Aorta (tissue), 5 donors: ENCODE measurements around the gene PRKD2. TPM values are rescaled to one million over a fixed set of nuclear protein-coding genes. Genes with fewer than 3 reads are reported as not detected.

Source experiments
- ATAC-seq: fragments of 200-7000 bp; cut with Tn5 transposase; one replicate; pipeline ENCODE4 v1.9.1; 2022; ENCODE audit warnings: moderate library complexity; ENCODE audit not compliant: low FRiP score
- DNase-seq, 2 donors: peaks; one replicate each; pipeline ENCODE4 v3.0.0-alpha.2; 2020
- H3K27ac ChIP-seq, 2 donors: one replicate each; pipeline ENCODE4 v1.5.1; 2013; ENCODE audit warnings: low read length in 2 of 2, mild to moderate bottlenecking in 2 of 2, moderate library complexity in 2 of 2, control low read depth in 1 of 2, inconsistent platforms in 1 of 2, low read depth in 1 of 2
- H3K27me3 ChIP-seq, 2 donors: one replicate each; pipeline ENCODE4 v1.6.1; 2013; ENCODE audit warnings: control low read depth in 1 of 2, low read length in 1 of 2, mild to moderate bottlenecking in 1 of 2, moderate library complexity in 1 of 2; ENCODE audit not compliant: insufficient read depth in 2 of 2, control insufficient read depth in 1 of 2
- H3K36me3 ChIP-seq, 2 donors: one replicate each; pipeline ENCODE4 v1.6.1; 2013; ENCODE audit warnings: control low read depth in 1 of 2, low read length in 1 of 2, mild to moderate bottlenecking in 1 of 2; ENCODE audit not compliant: insufficient read depth in 2 of 2, control insufficient read depth in 1 of 2
- H3K4me1 ChIP-seq, 2 donors: one replicate each; pipeline ENCODE4 v1.6.1; 2013; ENCODE audit warnings: low read length in 2 of 2, control low read depth in 1 of 2, mild to moderate bottlenecking in 1 of 2, moderate library complexity in 1 of 2; ENCODE audit not compliant: insufficient read depth in 2 of 2, control insufficient read depth in 1 of 2
- H3K4me3 ChIP-seq, 2 donors: one replicate each; pipeline ENCODE4 v1.5.1; 2013; ENCODE audit warnings: low read length in 2 of 2, control low read depth in 1 of 2, mild to moderate bottlenecking in 1 of 2
- H3K9me3 ChIP-seq: one replicate; pipeline ENCODE4 v1.6.1; 2013; ENCODE audit warnings: mild to moderate bottlenecking, low read length; ENCODE audit not compliant: control insufficient read depth
- WGBS, 2 donors: extraction: QIAGEN DNeasy Blood & Tissue Kit; methylation state at CpG; one replicate each; pipeline ENCODE4 v1.1.7; 2013; 5-methylcytosine and 5-hydroxymethylcytosine counted together
- intact Hi-C, 2 donors: fragments of 100-400 bp; cut with DNase I; formaldehyde crosslinking; loops; one replicate each; pipeline versions ENCODE4 v1.14.2 to v1.15.0; 2022
- polyA plus RNA-seq, 2 donors: library from polyadenylated mRNA; stranded (reverse); fragments of 200-250 nt; gene quantifications; one replicate each; pipeline ENCODE4 v1.2.3, GENCODE V29; 2013
- total RNA-seq, 2 donors: library from RNA; stranded (reverse); fragmentation: NEBNext Ultra II Directional; extraction: Animal tissue kit (Norgen Biotek cat#: 25700); gene quantifications; one replicate each; pipeline ENCODE4 v1.2.1, GENCODE V29; 2021
- donor health status: healthy with polysubstance abuse.
- donor health status: Bipolar disorder and iron deficiency.
- donor health status: DM: no; HTN: no; CAD: no.
- donor health status: DM: no; HTN: no; CAD: no.
- donor health status: DM: yes; HTN: yes; CAD: no.

Gene PRKD2
- total and polyA plus RNA-seq, 4 donors: 15.3 to 79.2 (median 52.4) TPM

DNA sequence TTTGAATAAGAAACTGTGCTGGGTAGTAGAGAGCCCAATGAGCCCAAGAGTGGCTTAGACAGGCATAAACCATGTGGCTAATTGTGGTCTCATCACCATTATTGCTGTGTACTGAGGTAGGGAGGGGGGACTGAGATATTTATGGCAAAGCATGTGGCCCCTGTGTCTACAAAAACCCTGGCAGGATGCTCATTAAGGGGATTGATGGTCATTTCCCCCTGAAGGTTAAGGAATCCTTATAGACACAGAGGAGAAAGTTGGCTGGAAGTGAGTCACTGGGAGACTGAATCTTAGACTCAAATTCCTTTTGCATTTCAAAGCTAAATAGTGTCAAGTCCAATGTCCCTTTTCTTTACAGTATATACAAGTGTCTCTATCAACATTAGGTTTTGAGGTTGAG is 46.1 kb downstream of the PRKD2 start:
- Histone ChIP-seq H3K36me3 (peaks cover 0 to 5% of the 10 kb centered on the region in 2 donors), H3K9me3 (no peaks in the 10 kb centered on the region), H3K4me3 (no peak overlapping the region), H3K4me1 (no peaks in the 10 kb centered on the region), H3K27me3 (no peaks in the 10 kb centered on the region), H3K27ac (no peak overlapping the region)
- intact Hi-C loops: no loop called here
- ATAC-seq (no peak), DNase-seq (no peak)

DNA sequence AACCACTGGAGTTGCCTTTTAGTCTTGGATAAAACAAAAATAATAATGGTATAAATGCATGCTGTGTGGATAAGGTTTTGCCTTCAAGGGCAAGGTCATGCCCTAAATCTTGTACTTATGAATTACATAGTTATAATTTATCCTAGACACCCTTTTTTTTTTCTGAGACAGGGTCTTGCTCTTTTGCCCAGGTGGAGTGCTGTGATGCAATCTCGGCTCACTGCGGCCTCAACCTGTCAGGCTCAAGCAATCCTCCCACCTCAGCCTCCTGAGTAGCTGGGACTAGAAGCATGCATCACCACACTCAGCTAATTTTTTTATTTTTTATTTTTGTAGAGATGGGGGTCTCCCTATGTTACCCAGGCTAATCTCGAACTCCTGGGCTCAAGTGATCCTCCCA is 48.3 kb downstream of the PRKD2 start:
- DNase-seq: no peak
- no peak overlapping the region for H3K27ac ChIP-seq
- no peak overlapping the region for H3K4me3 ChIP-seq
- H3K4me1 ChIP-seq: no peaks in the 10 kb centered on the region
- H3K27me3 ChIP-seq: no peaks in the 10 kb centered on the region
- 90 to 94% methylated on average over 3 of the region's 3 CpGs for WGBS, 2 donors
- H3K36me3 ChIP-seq: no peaks in the 10 kb centered on the region
- H3K9me3 ChIP-seq: no peaks in the 10 kb centered on the region
- intact Hi-C loops: no loop called here
- no peak for ATAC-seq

DNA sequence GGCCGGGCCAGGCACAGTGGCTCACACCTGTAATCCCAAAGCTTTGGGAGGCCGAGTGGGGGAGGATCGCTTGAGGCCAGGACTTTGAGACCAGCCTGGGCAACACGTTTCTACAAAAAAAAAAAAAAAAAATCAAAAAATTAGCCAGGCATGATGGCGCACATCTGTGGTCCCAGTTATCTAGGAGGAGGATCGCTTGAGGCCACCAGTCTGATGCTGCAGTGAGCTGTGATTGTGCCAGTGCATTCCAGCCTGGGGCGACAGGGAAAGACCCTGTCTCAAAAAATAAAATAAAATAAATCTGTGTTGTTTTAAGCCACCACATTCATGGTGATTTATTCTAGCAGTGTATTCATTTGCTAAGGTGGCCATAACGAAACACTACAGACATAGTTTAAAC is 51.8 kb downstream of the PRKD2 start:
- H3K9me3 ChIP-seq: no peaks in the 10 kb centered on the region
- H3K36me3 ChIP-seq: no peaks in the 10 kb centered on the region
- ATAC-seq: no peak
- H3K4me3 ChIP-seq: no peak overlapping the region
- no peaks in the 10 kb centered on the region for H3K4me1 ChIP-seq
- 86 to 90% methylated on average over 8 of the region's 8 CpGs for WGBS, 2 donors
- no peak overlapping the region for H3K27ac ChIP-seq
- no peaks in the 10 kb centered on the region for H3K27me3 ChIP-seq
- intact Hi-C loops: no loop called here
- no peak for DNase-seq

DNA sequence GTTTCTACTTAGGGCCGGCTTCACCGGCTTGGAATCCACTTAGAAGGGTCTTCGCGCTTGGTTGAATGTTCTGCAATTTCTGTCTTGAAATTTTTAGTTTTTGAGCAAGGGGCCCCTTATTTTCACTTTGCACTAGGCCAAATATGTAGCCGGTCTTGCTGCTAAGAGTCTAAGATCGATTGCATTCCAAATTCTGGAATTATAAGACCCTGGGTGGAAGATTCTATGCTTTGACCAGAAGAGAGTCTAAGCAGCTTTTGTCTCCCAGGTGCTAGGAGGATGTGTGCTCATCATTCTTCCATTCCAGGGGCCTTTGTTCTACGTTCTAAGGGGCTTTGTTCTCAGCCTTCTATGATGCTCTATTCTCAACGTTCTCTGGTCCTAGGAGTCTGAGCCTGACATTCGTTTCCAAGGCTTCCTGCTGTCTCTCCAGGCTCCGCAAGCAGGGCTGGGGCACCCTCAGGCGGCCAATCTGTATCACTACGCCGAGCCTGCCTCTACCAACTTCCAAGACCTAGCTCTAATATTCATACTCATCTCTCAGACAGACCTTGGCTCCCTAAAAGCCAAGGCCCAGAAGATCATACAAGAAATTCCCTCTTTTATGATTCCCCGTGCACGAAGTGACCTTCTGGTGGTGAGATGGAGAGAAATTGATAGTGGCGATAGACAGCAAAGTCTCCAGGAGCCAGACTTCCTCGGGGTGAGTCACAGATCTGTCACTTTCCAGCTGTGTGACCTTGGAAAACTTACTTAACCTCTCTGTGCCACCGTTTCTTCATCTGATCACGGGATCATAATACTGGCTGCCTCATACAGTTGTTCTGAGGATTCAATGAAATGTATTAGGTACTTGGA is 55.0 kb downstream of the PRKD2 start:
- H3K4me1 ChIP-seq: no peaks in the 10 kb centered on the region
- H3K4me3 ChIP-seq: peak overlapping the region in 1 of 2 donors; percentile 13
- no peaks in the 10 kb centered on the region for H3K27me3 ChIP-seq
- ATAC-seq: peak; percentile 89
- H3K36me3 ChIP-seq: no peaks in the 10 kb centered on the region
- DNase-seq: peak; percentile 91 to 94
- WGBS, 2 donors: 5% methylated on average over 19 of the region's 19 CpGs
- intact Hi-C loops: loop anchor here (1.0 to 2.0 kb wide), 2 partner anchors 48 to 51 kb away; no protein-coding TSS in a partner anchor
- no peaks in the 10 kb centered on the region for H3K9me3 ChIP-seq
- H3K27ac ChIP-seq: peak overlapping the region in 1 of 2 donors; percentile 61

DNA sequence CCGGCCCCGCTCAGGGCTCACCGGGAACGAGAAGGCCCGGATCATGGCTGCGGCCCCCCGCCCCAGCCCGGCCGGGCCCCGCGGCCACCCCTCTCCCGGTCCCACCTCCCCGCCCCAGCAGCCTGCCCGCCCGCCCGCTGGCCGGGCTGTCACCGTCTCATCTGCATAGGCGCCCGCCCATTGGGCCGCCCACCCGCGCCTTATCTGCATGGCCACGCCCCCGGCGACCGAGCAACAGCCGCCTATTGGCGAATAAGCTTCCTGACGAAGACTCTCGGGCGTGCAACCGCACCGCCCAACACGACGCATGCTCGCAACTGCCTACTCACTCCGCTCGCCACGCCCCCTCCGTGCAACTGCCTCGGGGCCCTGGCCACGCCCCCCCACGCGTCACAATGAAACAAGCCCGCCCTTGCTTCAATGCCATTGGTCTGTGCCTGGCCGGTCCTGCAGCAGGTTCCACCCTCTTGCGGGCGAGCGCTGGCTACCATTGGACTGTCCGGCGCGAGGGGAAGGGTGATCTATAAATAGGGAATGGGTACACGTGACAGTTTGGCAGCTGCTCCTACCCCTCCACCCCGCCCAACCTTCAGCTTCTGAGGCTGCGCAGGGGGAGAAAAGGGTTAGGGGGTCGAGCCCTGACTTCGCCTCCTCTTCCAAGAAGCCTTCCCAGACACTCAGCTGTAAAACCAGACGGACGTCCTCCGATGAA is 55.7 kb downstream of the PRKD2 start, which contains the start of gene DACT3:
TSS of gene DACT3 (minus strand) at position 163 of the 712 bp plus-strand sequence. CDS start at position 45, 118 bp downstream.
- no peaks in the 10 kb centered on the region for H3K4me1 ChIP-seq
- H3K4me3 ChIP-seq: peak within 1 kb of the TSS; percentile 51 to 75
- DNase-seq (peak; percentile 100), ATAC-seq (peak; percentile 96)
- intact Hi-C loops: no loop called here
- no peaks in the 10 kb centered on the region for H3K36me3 ChIP-seq
- H3K27ac ChIP-seq: peak within 1 kb of the TSS; percentile 34 to 93
- H3K9me3 ChIP-seq: no peaks in the 10 kb centered on the region
- H3K27me3 ChIP-seq: no peaks in the 10 kb centered on the region
- WGBS, 2 donors: 0 to 1% methylated on average over 46 to 61 of the region's 61 CpGs

DNA sequence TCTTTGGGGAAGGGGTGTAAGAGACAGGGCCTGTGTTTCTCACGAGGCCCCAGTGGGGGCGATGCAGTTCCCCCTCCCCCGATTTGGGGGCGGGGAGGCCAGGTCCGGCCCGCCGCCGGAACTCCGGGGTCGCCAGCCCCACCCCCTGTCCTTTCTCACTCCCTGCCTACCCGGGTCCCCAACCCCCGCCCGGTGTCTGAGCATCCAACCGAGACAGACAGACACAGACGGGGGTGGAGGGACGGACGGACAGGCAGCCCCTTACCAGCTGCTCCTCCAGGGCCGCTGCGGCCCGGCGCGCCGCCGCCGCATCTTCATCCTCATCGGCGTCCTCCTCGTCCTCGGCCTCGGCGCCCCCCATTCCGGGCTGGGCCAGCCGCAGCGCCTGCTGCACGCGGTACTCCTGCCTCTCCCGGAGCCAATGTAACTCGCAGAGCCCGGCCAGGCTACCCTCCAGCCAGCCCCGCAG is 56.3 kb downstream of the PRKD2 start:
- H3K4me3 ChIP-seq: peak overlapping the region; percentile 51 to 75
- intact Hi-C loops: no loop called here
- peak overlapping the region; percentile 34 to 93 for H3K27ac ChIP-seq
- no peaks in the 10 kb centered on the region for H3K9me3 ChIP-seq
- peak; percentile 70 to 84 for DNase-seq
- 0 to 1% methylated on average over 25 to 40 of the region's 40 CpGs for WGBS, 2 donors
- no peaks in the 10 kb centered on the region for H3K27me3 ChIP-seq
- peak; percentile 1 for ATAC-seq
- no peaks in the 10 kb centered on the region for H3K36me3 ChIP-seq
- no peaks in the 10 kb centered on the region for H3K4me1 ChIP-seq

DNA sequence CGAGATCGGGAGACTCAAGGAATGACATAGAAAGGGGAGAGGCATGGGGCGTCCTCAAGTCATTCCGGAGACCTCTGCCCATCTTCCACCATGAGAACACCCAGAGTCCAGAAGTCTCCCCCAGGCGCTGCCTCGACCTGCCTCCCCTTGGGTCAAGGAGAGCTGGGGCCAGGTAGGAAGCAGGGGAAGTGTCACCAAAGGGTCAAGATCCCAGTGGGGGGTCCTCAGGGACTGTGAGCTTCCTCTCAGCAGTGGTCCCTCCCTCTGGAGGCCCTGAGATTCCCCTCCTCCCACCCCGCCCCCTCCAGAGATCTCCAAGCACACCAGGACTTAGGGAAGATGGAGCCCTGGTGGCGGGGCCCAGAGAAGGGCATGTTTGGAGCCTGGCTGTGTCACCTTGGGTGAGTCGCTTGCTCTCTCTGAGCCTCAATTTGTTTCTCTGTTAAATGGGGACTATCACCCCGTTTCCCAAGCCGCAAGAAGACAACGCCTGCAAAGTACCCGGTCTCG is 56.9 kb downstream of the PRKD2 start:
- Histone ChIP-seq H3K27me3 (no peaks in the 10 kb centered on the region), H3K27ac (peak overlapping the region; percentile 34 to 93), H3K4me3 (peak overlapping the region; percentile 51 to 75), H3K36me3 (no peaks in the 10 kb centered on the region), H3K9me3 (no peaks in the 10 kb centered on the region), H3K4me1 (no peaks in the 10 kb centered on the region)
- peak; percentile 71 to 84 for DNase-seq
- intact Hi-C loops: no loop called here
- ATAC-seq: peak; percentile 14
- WGBS, 2 donors: 1 to 2% methylated on average over 14 of the region's 14 CpGs

DNA sequence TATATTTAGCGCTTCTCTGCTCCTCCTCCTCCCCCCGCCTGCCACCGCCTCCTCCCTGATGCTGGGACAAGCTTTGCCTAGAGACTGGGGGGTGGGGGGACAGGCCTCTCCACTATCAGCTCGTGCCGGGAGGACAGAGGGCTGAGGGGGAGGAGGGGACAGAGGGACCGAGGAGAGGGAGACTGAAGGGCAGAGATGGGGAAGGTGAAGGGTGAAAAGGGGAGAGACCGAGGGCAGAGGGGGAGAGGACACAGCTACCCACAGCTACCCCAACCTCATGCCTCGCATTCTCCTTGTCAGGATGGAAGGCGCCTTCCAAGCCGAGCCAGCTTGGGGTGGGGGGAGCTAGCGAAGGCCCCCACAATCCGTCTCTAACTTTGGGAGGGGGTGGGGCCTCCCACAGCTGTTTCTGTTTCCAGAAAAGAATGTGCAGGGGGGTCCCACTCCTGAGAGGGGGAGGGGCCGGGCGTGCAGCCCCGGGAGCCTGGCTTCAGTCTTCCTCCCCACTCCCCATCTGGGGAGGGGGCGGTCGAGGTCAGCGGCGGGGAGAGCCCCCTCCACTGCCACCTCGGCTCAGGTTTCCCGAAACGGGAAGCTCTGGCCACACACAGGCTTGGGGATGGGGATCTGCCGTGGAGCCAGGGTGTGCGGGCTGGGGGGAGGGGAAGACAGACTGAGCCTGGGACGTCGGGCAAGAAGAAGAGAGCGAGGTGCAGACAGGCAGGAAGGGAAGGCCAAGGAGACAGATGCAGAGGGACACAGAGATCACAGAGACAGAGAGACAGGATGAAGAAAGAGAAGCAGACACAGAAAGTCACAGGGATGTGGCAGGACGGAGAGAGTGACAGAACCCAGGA is 57.5 kb downstream of the PRKD2 start:
- Histone ChIP-seq H3K4me1 (no peaks in the 10 kb centered on the region), H3K27ac (peak overlapping the region; percentile 59 to 93), H3K4me3 (peak overlapping the region; percentile 51 to 75), H3K36me3 (no peaks in the 10 kb centered on the region), H3K9me3 (no peaks in the 10 kb centered on the region), H3K27me3 (no peaks in the 10 kb centered on the region)
- DNase-seq: peak; percentile 72 to 88
- intact Hi-C loops: no loop called here
- 1% methylated on average over 28 of the region's 28 CpGs for WGBS, 2 donors
- ATAC-seq: no peak
